Ishikawa (cell line): Measurements from ENCODE around the gene OR1J1.

ENCODE experiments used
- EP300 ChIP-seq: IDR thresholded peaks from 2 replicates; pipeline ENCODE4 v1.6.1; 2012; ENCODE audit warnings: borderline replicate concordance
- TAF1 ChIP-seq: IDR thresholded peaks from 2 replicates; pipeline ENCODE4 v1.6.1; 2012; ENCODE audit warnings: low read depth, mild to moderate bottlenecking
- YY1 ChIP-seq: IDR thresholded peaks from 2 replicates; pipeline ENCODE4 v1.6.1; 2012; ENCODE audit warnings: low read depth
- TF ChIP-seq, protein P1 (sequence below): IDR thresholded peaks from 2 replicates; pipeline ENCODE4 v1.6.1; 2012
- TF ChIP-seq, protein P2 (sequence below): IDR thresholded peaks from 2 replicates; pipeline ENCODE4 v1.6.1; 2012; ENCODE audit warnings: low read depth, mild to moderate bottlenecking

DNA sequence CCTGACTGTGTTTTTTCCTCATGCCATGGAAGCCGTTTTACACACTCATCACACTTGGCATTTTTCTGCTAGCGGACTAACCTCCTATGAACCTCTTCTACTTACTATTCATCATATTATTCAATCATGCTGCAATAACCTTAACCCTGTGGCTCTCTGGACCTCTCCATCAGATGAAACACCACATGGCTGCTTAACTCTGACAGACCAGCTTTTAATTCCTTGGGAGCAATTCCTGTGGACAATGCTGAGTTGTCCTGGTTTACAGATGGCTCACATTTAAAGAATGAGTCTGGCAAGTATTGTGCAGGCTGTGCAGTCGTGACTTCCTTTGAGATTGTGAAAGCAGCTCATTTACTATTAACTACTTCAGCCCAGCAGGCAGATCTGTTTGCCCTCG lies 9.0 kb downstream of the OR1J1 start:
- TF ChIP-seq, protein P1, sequence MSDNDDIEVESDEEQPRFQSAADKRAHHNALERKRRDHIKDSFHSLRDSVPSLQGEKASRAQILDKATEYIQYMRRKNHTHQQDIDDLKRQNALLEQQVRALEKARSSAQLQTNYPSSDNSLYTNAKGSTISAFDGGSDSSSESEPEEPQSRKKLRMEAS = no peak
- no peak for TF ChIP-seq YY1
- no peak for TF ChIP-seq EP300
- TF ChIP-seq, protein P2, sequence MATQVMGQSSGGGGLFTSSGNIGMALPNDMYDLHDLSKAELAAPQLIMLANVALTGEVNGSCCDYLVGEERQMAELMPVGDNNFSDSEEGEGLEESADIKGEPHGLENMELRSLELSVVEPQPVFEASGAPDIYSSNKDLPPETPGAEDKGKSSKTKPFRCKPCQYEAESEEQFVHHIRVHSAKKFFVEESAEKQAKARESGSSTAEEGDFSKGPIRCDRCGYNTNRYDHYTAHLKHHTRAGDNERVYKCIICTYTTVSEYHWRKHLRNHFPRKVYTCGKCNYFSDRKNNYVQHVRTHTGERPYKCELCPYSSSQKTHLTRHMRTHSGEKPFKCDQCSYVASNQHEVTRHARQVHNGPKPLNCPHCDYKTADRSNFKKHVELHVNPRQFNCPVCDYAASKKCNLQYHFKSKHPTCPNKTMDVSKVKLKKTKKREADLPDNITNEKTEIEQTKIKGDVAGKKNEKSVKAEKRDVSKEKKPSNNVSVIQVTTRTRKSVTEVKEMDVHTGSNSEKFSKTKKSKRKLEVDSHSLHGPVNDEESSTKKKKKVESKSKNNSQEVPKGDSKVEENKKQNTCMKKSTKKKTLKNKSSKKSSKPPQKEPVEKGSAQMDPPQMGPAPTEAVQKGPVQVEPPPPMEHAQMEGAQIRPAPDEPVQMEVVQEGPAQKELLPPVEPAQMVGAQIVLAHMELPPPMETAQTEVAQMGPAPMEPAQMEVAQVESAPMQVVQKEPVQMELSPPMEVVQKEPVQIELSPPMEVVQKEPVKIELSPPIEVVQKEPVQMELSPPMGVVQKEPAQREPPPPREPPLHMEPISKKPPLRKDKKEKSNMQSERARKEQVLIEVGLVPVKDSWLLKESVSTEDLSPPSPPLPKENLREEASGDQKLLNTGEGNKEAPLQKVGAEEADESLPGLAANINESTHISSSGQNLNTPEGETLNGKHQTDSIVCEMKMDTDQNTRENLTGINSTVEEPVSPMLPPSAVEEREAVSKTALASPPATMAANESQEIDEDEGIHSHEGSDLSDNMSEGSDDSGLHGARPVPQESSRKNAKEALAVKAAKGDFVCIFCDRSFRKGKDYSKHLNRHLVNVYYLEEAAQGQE = no peak
- TF ChIP-seq TAF1 = no peak
